Anterior cingulate cortex (tissue), 58 donors: ENCODE results near the gene KCNH8.

Source experiments
- DNase-seq, 58 donors: peaks; one replicate each; lab custom pipeline; 2025; lab: John Stamatoyannopoulos, UW

KCNH8 gene

DNA sequence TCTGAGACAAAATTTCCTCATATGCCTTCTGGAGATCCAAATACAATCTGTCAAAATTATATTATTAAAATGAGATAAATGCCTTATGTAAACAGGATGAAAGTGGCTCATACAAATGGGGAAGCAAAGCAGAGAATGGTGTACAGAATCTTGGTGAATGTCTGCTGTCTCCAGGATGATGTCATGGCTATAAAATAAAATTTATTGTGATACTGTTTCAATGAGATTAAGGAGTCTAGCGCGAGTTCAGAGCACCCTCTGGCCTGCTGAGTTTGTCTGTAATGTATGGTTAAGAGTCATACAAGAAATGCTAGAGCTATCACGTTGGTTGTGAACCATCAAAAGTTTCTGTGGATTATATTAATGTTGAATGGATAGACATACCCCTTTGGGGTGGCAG lies 426.0 kb downstream of the KCNH8 start:
- DNase-seq: no peak

DNA sequence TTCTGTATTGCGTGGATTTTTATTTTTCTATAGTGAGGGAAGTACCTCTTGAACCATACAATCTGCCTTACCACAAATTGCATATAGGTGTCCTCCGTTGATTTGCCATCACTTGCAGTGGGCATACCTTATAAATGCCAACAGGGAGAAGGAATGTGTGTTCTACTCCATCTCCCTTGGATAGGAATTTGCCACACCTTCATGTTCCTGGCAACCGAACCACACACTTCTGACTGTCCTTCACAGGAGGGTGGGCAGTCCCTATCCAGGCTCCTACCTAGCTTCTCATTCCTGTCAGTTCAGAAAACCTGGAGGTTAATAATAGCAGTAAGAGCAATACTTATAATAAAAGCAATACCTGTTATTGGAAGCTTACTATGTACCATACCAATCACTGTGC lies 428.0 kb downstream of the KCNH8 start:
- no peak for DNase-seq
